GM23338 (cell line): ENCODE data around the gene PPM1L. TPM values are rescaled to one million over a fixed set of nuclear protein-coding genes. Genes with fewer than 3 reads are reported as not detected.

Source experiments
- ATAC-seq: fragments of 200-7000 bp; cut with Tn5 transposase; 3 replicates; pipeline ENCODE4 v1.9.1; 2020
- DNase-seq: peaks from one replicate; pipeline ENCODE4 v3.0.0-alpha.2; 2015; ENCODE audit warnings: low spot score
- H2AFZ ChIP-seq: fragments of 200-600 bp; sonication (generic); 2 replicates; pipeline ENCODE4 v1.8.0; 2016; ENCODE audit warnings: antibody characterized with exemption, mild to moderate bottlenecking, moderate library complexity
- H3F3A ChIP-seq: fragments of 200-600 bp; sonication (generic); replicated peaks from 2 replicates; pipeline ENCODE4 v1.8.0; 2017; ENCODE audit warnings: antibody characterized with exemption, mixed run types, low read depth
- H3K27ac ChIP-seq: fragments of 200-600 bp; sonication (generic); 2 replicates; pipeline ENCODE4 v1.6.1; 2016; ENCODE audit warnings: low read depth
- H3K27me3 ChIP-seq: fragments of 200-600 bp; sonication (generic); 2 replicates; pipeline ENCODE4 v1.8.0; 2016; ENCODE audit warnings: mild to moderate bottlenecking, mixed run types, moderate library complexity; ENCODE audit not compliant: insufficient read depth
- H3K36me3 ChIP-seq: fragments of 200-600 bp; sonication (generic); 2 replicates; pipeline ENCODE4 v1.8.0; 2016; ENCODE audit warnings: mild to moderate bottlenecking; ENCODE audit not compliant: insufficient read depth
- H3K4me1 ChIP-seq: fragments of 200-600 bp; sonication (generic); 2 replicates; pipeline ENCODE4 v1.8.0; 2016; ENCODE audit warnings: mild to moderate bottlenecking, moderate library complexity; ENCODE audit not compliant: insufficient read depth
- H3K4me2 ChIP-seq: fragments of 200-600 bp; sonication (generic); 2 replicates; pipeline ENCODE4 v1.7.1; 2017; ENCODE audit warnings: mixed run types
- H3K4me3 ChIP-seq: fragments of 200-600 bp; sonication (generic); 2 replicates; pipeline ENCODE4 v1.6.1; 2016; ENCODE audit warnings: mixed run types
- H3K79me2 ChIP-seq: fragments of 200-600 bp; sonication (generic); replicated peaks from 2 replicates; pipeline ENCODE4 v1.8.0; 2017; ENCODE audit warnings: mild to moderate bottlenecking; ENCODE audit not compliant: insufficient read depth
- H3K9me2 ChIP-seq: fragments of 200-600 bp; sonication (generic); 2 replicates; pipeline ENCODE4 v1.8.0; 2017; ENCODE audit not compliant: insufficient read depth
- H4K20me1 ChIP-seq: fragments of 200-600 bp; sonication (generic); replicated peaks from 2 replicates; pipeline ENCODE4 v1.8.0; 2017; ENCODE audit warnings: mild to moderate bottlenecking; ENCODE audit not compliant: insufficient read depth
- H3K27ac Mint-ChIP-seq: 2 replicates; pipeline ENCODE4 v1.8.0; 2020; ENCODE audit warnings: inconsistent platforms, mild to moderate bottlenecking, moderate library complexity, mixed read lengths
- H3K27me3 Mint-ChIP-seq: 3 replicates; pipeline ENCODE4 v1.8.0; 2022; ENCODE audit warnings: low read depth, mild to moderate bottlenecking, moderate library complexity, mixed read lengths, inconsistent platforms; ENCODE audit not compliant: insufficient read depth, poor library complexity
- H3K36me3 Mint-ChIP-seq: 3 replicates; pipeline ENCODE4 v1.8.0; 2021; ENCODE audit warnings: low read depth, mild to moderate bottlenecking, inconsistent platforms, moderate library complexity, mixed read lengths
- H3K4me1 Mint-ChIP-seq: 3 replicates; pipeline ENCODE4 v1.8.0; 2020; ENCODE audit warnings: mild to moderate bottlenecking, inconsistent platforms, mixed read lengths
- H3K4me3 Mint-ChIP-seq: 3 replicates; pipeline ENCODE4 v1.8.0; 2021; ENCODE audit warnings: moderate library complexity, mild to moderate bottlenecking, inconsistent platforms, mixed read lengths
- H3K9me3 Mint-ChIP-seq: 3 replicates; pipeline ENCODE4 v1.8.0; 2020; ENCODE audit warnings: moderate library complexity, mild to moderate bottlenecking, inconsistent platforms, mixed read lengths
- CREB1 ChIP-seq: fragments of 250-450 bp; sonication (Bioruptor Pico); IDR thresholded peaks from 2 replicates; pipeline ENCODE4 v1.5.0; 2020; ENCODE audit warnings: low read depth, mild to moderate bottlenecking, moderate library complexity
- EZH2 ChIP-seq: fragments of 200-600 bp; sonication (generic); IDR thresholded peaks from one replicate; pipeline ENCODE4 v1.8.0; 2017; ENCODE audit warnings: antibody characterized with exemption, mild to moderate bottlenecking, low read depth; ENCODE audit not compliant: unreplicated experiment
- EZH2phosphoT487 ChIP-seq: fragments of 200-600 bp; sonication (generic); IDR thresholded peaks from one replicate; pipeline ENCODE4 v1.8.1; 2018; ENCODE audit warnings: antibody characterized with exemption; ENCODE audit not compliant: unreplicated experiment
- JUNB ChIP-seq: IDR thresholded peaks from one replicate; pipeline ENCODE4 v1.6.1; 2016; ENCODE audit warnings: antibody characterized with exemption; ENCODE audit not compliant: unreplicated experiment
- NANOG ChIP-seq: IDR thresholded peaks from 2 replicates; pipeline ENCODE4 v1.6.1; 2016; ENCODE audit warnings: antibody characterized with exemption, borderline replicate concordance
- POLR2AphosphoS5 ChIP-seq: IDR thresholded peaks from 2 replicates; pipeline ENCODE4 v1.6.1; 2016; ENCODE audit warnings: antibody characterized with exemption, low read depth
- STAT1 ChIP-seq: IDR thresholded peaks from one replicate; pipeline ENCODE4 v1.6.1; 2016; ENCODE audit warnings: antibody characterized with exemption; ENCODE audit not compliant: unreplicated experiment
- ZNF114 ChIP-seq: fragments of 250-450 bp; sonication (Bioruptor Pico); IDR thresholded peaks from 2 replicates; pipeline ENCODE4 v1.5.0; 2020; ENCODE audit warnings: mild to moderate bottlenecking, moderate library complexity
- polyA plus RNA-seq: library from polyadenylated mRNA; unstranded; fragments of >200 nt; fragmentation: Nextera tagmentation; extraction: Ambion mirVana; gene quantifications from 2 replicates; pipeline ENCODE4 v1.2.1, GENCODE V29; 2016
- total RNA-seq: library from RNA; depleted of rRNA; stranded (reverse); fragments of >200 nt; shearing (Covaris generic); gene quantifications from 2 replicates; pipeline ENCODE4 v1.2.3, GENCODE V29; 2014
- TF ChIP-seq, protein P1 (sequence below): fragments of 250-450 bp; sonication (Bioruptor Pico); IDR thresholded peaks from 2 replicates; pipeline ENCODE4 v1.5.0; 2020; ENCODE audit warnings: mild to moderate bottlenecking, moderate library complexity
- TF ChIP-seq, protein P2 (sequence below): IDR thresholded peaks from 2 replicates; pipeline ENCODE4 v1.6.1; 2016; ENCODE audit warnings: antibody characterized with exemption
- TF ChIP-seq, protein P3 (sequence below): IDR thresholded peaks from one replicate; pipeline ENCODE4 v1.6.1; 2018; ENCODE audit warnings: antibody characterized with exemption; ENCODE audit not compliant: unreplicated experiment

Gene PPM1L
- total and polyA plus RNA-seq, 2 experiments from 2014 or later = 3.9 to 26.4 TPM

- TF ChIP-seq, protein P1, sequence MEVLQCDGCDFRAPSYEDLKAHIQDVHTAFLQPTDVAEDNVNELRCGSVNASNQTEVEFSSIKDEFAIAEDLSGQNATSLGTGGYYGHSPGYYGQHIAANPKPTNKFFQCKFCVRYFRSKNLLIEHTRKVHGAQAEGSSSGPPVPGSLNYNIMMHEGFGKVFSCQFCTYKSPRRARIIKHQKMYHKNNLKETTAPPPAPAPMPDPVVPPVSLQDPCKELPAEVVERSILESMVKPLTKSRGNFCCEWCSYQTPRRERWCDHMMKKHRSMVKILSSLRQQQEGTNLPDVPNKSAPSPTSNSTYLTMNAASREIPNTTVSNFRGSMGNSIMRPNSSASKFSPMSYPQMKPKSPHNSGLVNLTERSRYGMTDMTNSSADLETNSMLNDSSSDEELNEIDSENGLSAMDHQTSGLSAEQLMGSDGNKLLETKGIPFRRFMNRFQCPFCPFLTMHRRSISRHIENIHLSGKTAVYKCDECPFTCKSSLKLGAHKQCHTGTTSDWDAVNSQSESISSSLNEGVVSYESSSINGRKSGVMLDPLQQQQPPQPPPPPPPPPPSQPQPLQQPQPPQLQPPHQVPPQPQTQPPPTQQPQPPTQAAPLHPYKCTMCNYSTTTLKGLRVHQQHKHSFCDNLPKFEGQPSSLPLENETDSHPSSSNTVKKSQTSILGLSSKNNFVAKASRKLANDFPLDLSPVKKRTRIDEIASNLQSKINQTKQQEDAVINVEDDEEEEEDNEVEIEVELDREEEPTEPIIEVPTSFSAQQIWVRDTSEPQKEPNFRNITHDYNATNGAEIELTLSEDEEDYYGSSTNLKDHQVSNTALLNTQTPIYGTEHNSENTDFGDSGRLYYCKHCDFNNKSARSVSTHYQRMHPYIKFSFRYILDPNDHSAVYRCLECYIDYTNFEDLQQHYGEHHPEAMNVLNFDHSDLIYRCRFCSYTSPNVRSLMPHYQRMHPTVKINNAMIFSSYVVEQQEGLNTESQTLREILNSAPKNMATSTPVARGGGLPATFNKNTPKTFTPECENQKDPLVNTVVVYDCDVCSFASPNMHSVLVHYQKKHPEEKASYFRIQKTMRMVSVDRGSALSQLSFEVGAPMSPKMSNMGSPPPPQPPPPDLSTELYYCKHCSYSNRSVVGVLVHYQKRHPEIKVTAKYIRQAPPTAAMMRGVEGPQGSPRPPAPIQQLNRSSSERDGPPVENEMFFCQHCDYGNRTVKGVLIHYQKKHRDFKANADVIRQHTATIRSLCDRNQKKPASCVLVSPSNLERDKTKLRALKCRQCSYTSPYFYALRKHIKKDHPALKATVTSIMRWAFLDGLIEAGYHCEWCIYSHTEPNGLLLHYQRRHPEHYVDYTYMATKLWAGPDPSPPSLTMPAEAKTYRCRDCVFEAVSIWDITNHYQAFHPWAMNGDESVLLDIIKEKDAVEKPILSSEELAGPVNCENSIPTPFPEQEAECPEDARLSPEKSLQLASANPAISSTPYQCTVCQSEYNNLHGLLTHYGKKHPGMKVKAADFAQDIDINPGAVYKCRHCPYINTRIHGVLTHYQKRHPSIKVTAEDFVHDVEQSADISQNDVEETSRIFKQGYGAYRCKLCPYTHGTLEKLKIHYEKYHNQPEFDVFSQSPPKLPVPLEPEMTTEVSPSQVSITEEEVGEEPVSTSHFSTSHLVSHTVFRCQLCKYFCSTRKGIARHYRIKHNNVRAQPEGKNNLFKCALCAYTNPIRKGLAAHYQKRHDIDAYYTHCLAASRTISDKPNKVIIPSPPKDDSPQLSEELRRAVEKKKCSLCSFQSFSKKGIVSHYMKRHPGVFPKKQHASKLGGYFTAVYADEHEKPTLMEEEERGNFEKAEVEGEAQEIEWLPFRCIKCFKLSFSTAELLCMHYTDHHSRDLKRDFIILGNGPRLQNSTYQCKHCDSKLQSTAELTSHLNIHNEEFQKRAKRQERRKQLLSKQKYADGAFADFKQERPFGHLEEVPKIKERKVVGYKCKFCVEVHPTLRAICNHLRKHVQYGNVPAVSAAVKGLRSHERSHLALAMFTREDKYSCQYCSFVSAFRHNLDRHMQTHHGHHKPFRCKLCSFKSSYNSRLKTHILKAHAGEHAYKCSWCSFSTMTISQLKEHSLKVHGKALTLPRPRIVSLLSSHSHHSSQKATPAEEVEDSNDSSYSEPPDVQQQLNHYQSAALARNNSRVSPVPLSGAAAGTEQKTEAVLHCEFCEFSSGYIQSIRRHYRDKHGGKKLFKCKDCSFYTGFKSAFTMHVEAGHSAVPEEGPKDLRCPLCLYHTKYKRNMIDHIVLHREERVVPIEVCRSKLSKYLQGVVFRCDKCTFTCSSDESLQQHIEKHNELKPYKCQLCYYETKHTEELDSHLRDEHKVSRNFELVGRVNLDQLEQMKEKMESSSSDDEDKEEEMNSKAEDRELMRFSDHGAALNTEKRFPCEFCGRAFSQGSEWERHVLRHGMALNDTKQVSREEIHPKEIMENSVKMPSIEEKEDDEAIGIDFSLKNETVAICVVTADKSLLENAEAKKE (CRISPR knock-in tag) = no peak
- TF ChIP-seq, protein P2, sequence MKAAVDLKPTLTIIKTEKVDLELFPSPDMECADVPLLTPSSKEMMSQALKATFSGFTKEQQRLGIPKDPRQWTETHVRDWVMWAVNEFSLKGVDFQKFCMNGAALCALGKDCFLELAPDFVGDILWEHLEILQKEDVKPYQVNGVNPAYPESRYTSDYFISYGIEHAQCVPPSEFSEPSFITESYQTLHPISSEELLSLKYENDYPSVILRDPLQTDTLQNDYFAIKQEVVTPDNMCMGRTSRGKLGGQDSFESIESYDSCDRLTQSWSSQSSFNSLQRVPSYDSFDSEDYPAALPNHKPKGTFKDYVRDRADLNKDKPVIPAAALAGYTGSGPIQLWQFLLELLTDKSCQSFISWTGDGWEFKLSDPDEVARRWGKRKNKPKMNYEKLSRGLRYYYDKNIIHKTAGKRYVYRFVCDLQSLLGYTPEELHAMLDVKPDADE = no peak
- no peak for TF ChIP-seq ZNF114 (CRISPR knock-in tag)
These were observed 345.0 kb downstream of the PPM1L start (continued) for GRCh38 chr3:161100994-161101393.

DNA sequence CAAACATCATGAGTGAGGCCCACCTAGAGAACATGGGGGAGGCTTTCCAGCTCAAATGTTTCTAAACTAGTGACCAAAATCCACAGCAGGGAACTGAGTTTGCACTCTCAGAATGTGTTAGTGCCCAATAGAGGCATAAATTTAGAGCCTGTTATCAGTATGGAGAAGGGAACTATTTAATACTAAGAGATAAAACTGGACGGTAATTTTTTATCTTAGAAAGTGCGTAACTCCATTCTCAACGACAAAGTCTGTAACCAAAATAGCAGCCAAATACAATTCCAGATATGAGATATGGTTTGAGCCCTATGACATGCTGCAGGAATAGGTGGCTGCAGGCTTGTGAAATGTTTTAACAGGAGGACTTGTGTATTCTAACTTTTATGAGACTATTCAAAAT, 345.6 kb downstream of the PPM1L start:
- Histone ChIP-seq H4K20me1 (no peaks in the 10 kb centered on the region), H3K27ac (no peak overlapping the region), H3K79me2 (no peaks in the 10 kb centered on the region), H3K9me2 (no peaks in the 10 kb centered on the region), H3K4me1 (0 out of 2 replicates have a peak, but pooled peaks cover 6% of the 10 kb centered on the region), H2AFZ (no peak overlapping the region), H3K27me3 (peaks cover 27% of the 10 kb centered on the region), H3K4me3 (no peak overlapping the region), H3K36me3 (no peaks in the 10 kb centered on the region), H3F3A (peaks cover 6% of the 10 kb centered on the region; the same call in 1 of the 2 replicates), H3K4me2 (no peak overlapping the region)
- peaks cover 6% of the 10 kb centered on the region for H3K4me1 Mint-ChIP-seq
- H3K27me3 Mint-ChIP-seq = peaks cover 20% of the 10 kb centered on the region
- ATAC-seq (no peak), DNase-seq (no peak)
- no peak overlapping the region for H3K27ac Mint-ChIP-seq
- H3K4me3 Mint-ChIP-seq = no peak overlapping the region
- H3K36me3 Mint-ChIP-seq = peaks cover 3% of the 10 kb centered on the region; the same call in 1 of the 3 replicates
- peaks cover 7% of the 10 kb centered on the region; the same call in 2 of the 3 replicates for H3K9me3 Mint-ChIP-seq
- no peak for TF ChIP-seq POLR2AphosphoS5
- TF ChIP-seq JUNB = no peak
- TF ChIP-seq, protein P3, sequence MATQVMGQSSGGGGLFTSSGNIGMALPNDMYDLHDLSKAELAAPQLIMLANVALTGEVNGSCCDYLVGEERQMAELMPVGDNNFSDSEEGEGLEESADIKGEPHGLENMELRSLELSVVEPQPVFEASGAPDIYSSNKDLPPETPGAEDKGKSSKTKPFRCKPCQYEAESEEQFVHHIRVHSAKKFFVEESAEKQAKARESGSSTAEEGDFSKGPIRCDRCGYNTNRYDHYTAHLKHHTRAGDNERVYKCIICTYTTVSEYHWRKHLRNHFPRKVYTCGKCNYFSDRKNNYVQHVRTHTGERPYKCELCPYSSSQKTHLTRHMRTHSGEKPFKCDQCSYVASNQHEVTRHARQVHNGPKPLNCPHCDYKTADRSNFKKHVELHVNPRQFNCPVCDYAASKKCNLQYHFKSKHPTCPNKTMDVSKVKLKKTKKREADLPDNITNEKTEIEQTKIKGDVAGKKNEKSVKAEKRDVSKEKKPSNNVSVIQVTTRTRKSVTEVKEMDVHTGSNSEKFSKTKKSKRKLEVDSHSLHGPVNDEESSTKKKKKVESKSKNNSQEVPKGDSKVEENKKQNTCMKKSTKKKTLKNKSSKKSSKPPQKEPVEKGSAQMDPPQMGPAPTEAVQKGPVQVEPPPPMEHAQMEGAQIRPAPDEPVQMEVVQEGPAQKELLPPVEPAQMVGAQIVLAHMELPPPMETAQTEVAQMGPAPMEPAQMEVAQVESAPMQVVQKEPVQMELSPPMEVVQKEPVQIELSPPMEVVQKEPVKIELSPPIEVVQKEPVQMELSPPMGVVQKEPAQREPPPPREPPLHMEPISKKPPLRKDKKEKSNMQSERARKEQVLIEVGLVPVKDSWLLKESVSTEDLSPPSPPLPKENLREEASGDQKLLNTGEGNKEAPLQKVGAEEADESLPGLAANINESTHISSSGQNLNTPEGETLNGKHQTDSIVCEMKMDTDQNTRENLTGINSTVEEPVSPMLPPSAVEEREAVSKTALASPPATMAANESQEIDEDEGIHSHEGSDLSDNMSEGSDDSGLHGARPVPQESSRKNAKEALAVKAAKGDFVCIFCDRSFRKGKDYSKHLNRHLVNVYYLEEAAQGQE = no peak
- TF ChIP-seq, protein P2 = no peak
- no peak for TF ChIP-seq ZNF114 (CRISPR knock-in tag)
- TF ChIP-seq CREB1 (CRISPR knock-in tag) = no peak
- no peak for TF ChIP-seq EZH2phosphoT487
- no peak for TF ChIP-seq NANOG
- TF ChIP-seq EZH2 = no peak
- TF ChIP-seq STAT1 = no peak
